HepG2 (cell line): ENCODE measurements around the gene DYNC1LI1. TPM values are rescaled to one million over a fixed set of nuclear protein-coding genes. Genes with fewer than 3 reads are reported as not detected.

ENCODE experiments used
- ARID5B ChIP-seq: IDR thresholded peaks from 2 replicates; pipeline ENCODE4 v1.4.0; 2020; ENCODE audit warnings: mild to moderate bottlenecking, missing genetic modification reagents
- GRHL1 ChIP-seq: sonication (generic); formaldehyde crosslinking; conservative IDR thresholded peaks from 2 replicates; pipeline ENCODE4 v1.8.0; 2022; ENCODE audit warnings: missing genetic modification reagents
- KLF15 ChIP-seq: sonication (generic); formaldehyde crosslinking; IDR thresholded peaks from 2 replicates; pipeline ENCODE4 v1.8.1; 2023; ENCODE audit warnings: borderline replicate concordance, mild to moderate bottlenecking, inconsistent platforms, missing genetic modification reagents, mixed read lengths
- POGK ChIP-seq: sonication (generic); formaldehyde crosslinking; conservative IDR thresholded peaks from 2 replicates; pipeline ENCODE4 v1.8.0; 2022; ENCODE audit warnings: mild to moderate bottlenecking, moderate library complexity, missing genetic modification reagents
- RBFOX2 ChIP-seq: fragments of 200-400 bp; formaldehyde crosslinking; IDR thresholded peaks from 2 replicates; pipeline ENCODE4 v1.6.1; 2017; ENCODE audit warnings: low read depth, mild to moderate bottlenecking, low read length
- UBTF ChIP-seq: sonication (generic); formaldehyde crosslinking; IDR thresholded peaks from 2 replicates; pipeline ENCODE4 v1.4.0; 2020; ENCODE audit warnings: mild to moderate bottlenecking, missing genetic modification reagents
- ZBTB14 ChIP-seq: sonication (generic); formaldehyde crosslinking; IDR thresholded peaks from 2 replicates; pipeline ENCODE4 v1.4.0; 2020; ENCODE audit warnings: missing genetic modification reagents
- ZNF235 ChIP-seq: sonication (generic); formaldehyde crosslinking; IDR thresholded peaks from 2 replicates; pipeline ENCODE4 v1.8.1; 2023; ENCODE audit warnings: mild to moderate bottlenecking, missing genetic modification reagents, borderline replicate concordance
- ZNF256 ChIP-seq: sonication (generic); formaldehyde crosslinking; conservative IDR thresholded peaks from 2 replicates; pipeline ENCODE4 v1.4.0; 2020; ENCODE audit warnings: missing genetic modification reagents
- ZNF44 ChIP-seq: sonication (generic); formaldehyde crosslinking; IDR thresholded peaks from 2 replicates; pipeline ENCODE4 v1.5.1; 2020; ENCODE audit warnings: mild to moderate bottlenecking, missing genetic modification reagents
- ZNF510 ChIP-seq: sonication (generic); formaldehyde crosslinking; IDR thresholded peaks from 2 replicates; pipeline ENCODE4 v1.4.0; 2020; ENCODE audit warnings: low read depth, mild to moderate bottlenecking, missing genetic modification reagents
- ZNF550 ChIP-seq: sonication (generic); formaldehyde crosslinking; IDR thresholded peaks from 2 replicates; pipeline ENCODE4 v1.4.0; 2020; ENCODE audit warnings: mild to moderate bottlenecking, missing genetic modification reagents, borderline replicate concordance
- ZNF552 ChIP-seq: sonication (generic); formaldehyde crosslinking; IDR thresholded peaks from 2 replicates; pipeline ENCODE4 v1.9.0; 2022; ENCODE audit warnings: missing genetic modification reagents, mild to moderate bottlenecking, borderline replicate concordance
- ZNF569 ChIP-seq: sonication (generic); formaldehyde crosslinking; IDR thresholded peaks from 2 replicates; pipeline ENCODE4 v1.5.0; 2020; ENCODE audit warnings: mild to moderate bottlenecking, missing genetic modification reagents, moderate library complexity, borderline replicate concordance
- ZNF7 ChIP-seq: IDR thresholded peaks from 2 replicates; pipeline ENCODE4 v1.6.1; 2016; ENCODE audit warnings: missing biosample characterization, missing genetic modification reagents
- ZNF83 ChIP-seq: sonication (generic); formaldehyde crosslinking; IDR thresholded peaks from 2 replicates; pipeline ENCODE4 v1.4.0; 2020; ENCODE audit warnings: missing genetic modification reagents, mild to moderate bottlenecking, borderline replicate concordance
- polyA plus RNA-seq, 8 experiments: library from polyadenylated mRNA; depleted of rRNA in 3 of 8; stranded (reverse) in 7 of 8; unstranded in 1 of 8; fragments of >200 nt; fragmentation: Illumina TruSeq in 4 of 8; extraction: Trizol in 4 of 8; gene quantifications; 2 replicates each; pipeline versions ENCODE4 v1.2.1 to v1.2.3, GENCODE V29; 2011 to 2016; ENCODE audit warnings: low read depth in 4 of 8, missing spikeins in 1 of 8, mixed read lengths in 1 of 8; ENCODE audit not compliant: insufficient read depth in 1 of 8
- total RNA-seq, 5 experiments: library from RNA; depleted of rRNA; stranded (reverse); fragments of >200 nt; fragmentation: Illumina TruSeq; extraction: Trizol; gene quantifications; 2 replicates each; pipeline ENCODE4 v1.2.3, GENCODE V29; 2016; ENCODE audit warnings: low read depth in 1 of 5

The DYNC1LI1 gene
- total and polyA plus RNA-seq, 2 of the 13 experiments (the other 11 are each of a cell fraction or from before 2014, with no cell fraction given) = 13.4 to 37.1 TPM

- TF ChIP-seq UBTF (CRISPR knock-in tag) = no peak; the same call in 1 of the 2 replicates
- TF ChIP-seq ZBTB14 (CRISPR knock-in tag) = no peak
- no peak for TF ChIP-seq KLF15 (CRISPR knock-in tag)
- TF ChIP-seq ZNF256 (CRISPR knock-in tag) = no peak
- TF ChIP-seq ZNF552 = no peak; the same call in 1 of the 2 replicates
- TF ChIP-seq ZNF510 (CRISPR knock-in tag) = no peak
- no peak for TF ChIP-seq ZNF235 (CRISPR knock-in tag)
- TF ChIP-seq ZNF7 = no peak
- no peak for TF ChIP-seq GRHL1 (CRISPR knock-in tag)
- TF ChIP-seq RBFOX2 = no peak
- TF ChIP-seq ZNF83 (CRISPR knock-in tag) = no peak
- TF ChIP-seq ZNF44 = no peak
- no peak for TF ChIP-seq ZNF550
- peak; percentile 85; the same call in 1 of the 2 replicates for TF ChIP-seq POGK (CRISPR knock-in tag)
- TF ChIP-seq ZNF569 (CRISPR knock-in tag) = no peak
- peak; percentile 20; the same call in 1 of the 2 replicates for TF ChIP-seq ARID5B (CRISPR knock-in tag)
Observed at GRCh38 chr3:32569540-32570420, 878 bp downstream of the DYNC1LI1 start (continued).
